ENCODE results near the gene ZNF644. TPM values are rescaled to one million over a fixed set of nuclear protein-coding genes. Genes with fewer than 3 reads are reported as not detected.

Gene ZNF644
- total RNA-seq, 1 donor from 2014 or later, result 26.2 TPM

DNA sequence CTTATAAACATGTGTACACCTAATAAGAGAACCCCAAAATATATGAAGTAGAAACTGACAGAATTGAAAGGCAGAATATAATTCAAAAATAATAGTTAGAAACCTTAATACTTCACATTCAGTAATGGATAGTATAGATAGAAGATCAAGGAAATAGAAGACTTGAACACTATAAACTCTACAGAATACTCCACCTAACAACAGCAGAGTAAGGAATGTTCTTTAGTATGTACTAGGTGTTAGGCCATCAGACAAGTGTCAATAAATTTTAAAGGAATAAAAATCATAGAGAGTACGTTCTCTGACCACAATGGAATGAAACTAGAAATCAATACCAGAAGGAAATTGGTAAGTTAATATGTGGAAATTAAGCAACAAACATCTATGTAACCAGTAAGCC is 16.6 kb downstream of the ZNF644 start:
- DNase-seq (ENCODE audit: low read depth), result no peak
- no peak overlapping the region for H3K4me3 ChIP-seq (ENCODE audit: low read depth, low read length)

DNA sequence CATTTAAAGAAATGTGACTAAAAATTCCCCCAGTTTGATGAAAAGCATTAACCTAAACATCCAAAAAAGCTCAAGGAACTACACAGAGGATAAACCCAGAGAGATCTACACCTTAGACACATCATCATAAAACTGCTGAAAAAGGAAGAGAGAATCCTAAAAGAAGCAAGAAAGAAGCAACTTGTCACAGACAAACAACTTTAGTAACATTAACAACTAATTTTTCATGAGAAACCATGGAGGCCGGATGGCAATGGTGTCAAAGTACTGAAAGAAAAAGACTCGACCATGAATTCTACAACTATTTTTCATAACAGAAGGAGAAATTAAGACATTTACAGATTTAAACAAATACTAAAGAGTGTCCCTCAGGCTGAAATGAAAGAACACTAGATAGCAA is 17.7 kb downstream of the ZNF644 start:
- H3K4me3 ChIP-seq (ENCODE audit: low read depth, low read length), result no peak overlapping the region
- TF ChIP-seq, protein P1, sequence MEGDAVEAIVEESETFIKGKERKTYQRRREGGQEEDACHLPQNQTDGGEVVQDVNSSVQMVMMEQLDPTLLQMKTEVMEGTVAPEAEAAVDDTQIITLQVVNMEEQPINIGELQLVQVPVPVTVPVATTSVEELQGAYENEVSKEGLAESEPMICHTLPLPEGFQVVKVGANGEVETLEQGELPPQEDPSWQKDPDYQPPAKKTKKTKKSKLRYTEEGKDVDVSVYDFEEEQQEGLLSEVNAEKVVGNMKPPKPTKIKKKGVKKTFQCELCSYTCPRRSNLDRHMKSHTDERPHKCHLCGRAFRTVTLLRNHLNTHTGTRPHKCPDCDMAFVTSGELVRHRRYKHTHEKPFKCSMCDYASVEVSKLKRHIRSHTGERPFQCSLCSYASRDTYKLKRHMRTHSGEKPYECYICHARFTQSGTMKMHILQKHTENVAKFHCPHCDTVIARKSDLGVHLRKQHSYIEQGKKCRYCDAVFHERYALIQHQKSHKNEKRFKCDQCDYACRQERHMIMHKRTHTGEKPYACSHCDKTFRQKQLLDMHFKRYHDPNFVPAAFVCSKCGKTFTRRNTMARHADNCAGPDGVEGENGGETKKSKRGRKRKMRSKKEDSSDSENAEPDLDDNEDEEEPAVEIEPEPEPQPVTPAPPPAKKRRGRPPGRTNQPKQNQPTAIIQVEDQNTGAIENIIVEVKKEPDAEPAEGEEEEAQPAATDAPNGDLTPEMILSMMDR (conservative IDR thresholded peaks at IDR 0.05; ENCODE audit: low read depth, low read length), result no peak
- no peak for DNase-seq (ENCODE audit: low read depth)

More for the DNA sequence above, 16.6 kb downstream of the ZNF644 start:
- TF ChIP-seq, protein P1 (conservative IDR thresholded peaks at IDR 0.05; ENCODE audit: low read depth, low read length), result no peak

DNA sequence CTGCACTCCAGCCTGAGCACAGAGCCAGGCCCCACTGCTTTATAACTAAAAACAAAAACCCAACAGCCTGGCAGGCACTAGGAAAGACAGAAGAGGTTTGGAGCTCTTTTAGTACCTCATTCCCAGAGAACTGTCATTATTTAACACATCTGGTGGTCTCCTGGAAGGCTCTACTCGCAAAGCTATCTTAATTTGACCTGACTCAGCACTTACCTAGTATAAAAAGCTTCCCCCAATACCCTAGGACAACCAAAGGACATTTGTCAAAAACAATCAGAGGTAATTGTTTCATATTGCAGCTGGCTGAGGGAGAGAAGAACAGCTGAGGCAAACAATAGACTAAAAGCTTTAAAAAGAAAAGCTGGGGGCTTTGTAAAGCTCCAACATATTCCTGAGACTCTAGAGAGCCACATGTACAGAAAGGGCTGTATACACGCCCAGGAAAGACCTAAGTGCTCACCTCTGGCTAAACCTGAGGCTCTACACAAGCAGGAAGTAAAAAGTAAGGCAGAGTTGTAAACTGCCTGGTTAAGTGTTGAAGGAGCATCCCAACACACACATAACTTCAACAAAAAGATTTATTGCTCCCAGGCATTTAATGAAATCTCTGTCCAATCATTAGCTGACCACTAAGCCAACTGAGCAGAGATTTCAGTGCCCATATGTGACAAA is 25.0 kb downstream of the ZNF644 start:
- DNase-seq (ENCODE audit: low read depth), result no peak
- no peak overlapping the region for H3K4me3 ChIP-seq (ENCODE audit: low read depth, low read length)
- TF ChIP-seq, protein P1 (conservative IDR thresholded peaks at IDR 0.05; ENCODE audit: low read depth, low read length), result no peak

DNA sequence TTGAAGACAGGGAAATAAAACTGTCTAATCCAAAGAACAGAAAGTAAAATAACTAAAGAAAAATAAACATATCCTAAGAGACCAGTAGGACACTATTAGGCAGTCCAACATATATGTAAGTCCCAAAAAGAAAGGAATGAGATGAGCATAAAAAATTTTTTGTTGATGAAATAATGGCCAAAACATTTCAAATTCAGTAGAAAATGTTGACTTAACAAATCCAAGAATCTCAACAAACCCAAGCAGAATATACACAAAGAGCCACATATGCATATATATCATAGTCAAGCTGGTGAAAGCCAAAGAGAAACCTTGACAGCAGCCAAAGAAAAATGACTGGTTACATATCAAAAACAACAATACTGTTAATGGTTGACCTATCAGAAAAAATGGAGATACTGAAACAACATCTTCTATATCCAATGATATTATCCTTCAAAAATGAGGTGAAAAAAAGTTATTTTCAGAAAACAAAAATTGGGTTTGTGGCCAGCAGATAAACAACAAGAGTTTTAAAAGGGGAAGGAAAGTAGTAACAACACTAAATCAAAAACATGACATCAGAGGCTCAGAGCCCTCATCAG is 26.4 kb downstream of the ZNF644 start:
- TF ChIP-seq, protein P1 (conservative IDR thresholded peaks at IDR 0.05; ENCODE audit: low read depth, low read length), result no peak
- no peak overlapping the region for H3K4me3 ChIP-seq (ENCODE audit: low read depth, low read length)
- DNase-seq (ENCODE audit: low read depth), result no peak

DNA sequence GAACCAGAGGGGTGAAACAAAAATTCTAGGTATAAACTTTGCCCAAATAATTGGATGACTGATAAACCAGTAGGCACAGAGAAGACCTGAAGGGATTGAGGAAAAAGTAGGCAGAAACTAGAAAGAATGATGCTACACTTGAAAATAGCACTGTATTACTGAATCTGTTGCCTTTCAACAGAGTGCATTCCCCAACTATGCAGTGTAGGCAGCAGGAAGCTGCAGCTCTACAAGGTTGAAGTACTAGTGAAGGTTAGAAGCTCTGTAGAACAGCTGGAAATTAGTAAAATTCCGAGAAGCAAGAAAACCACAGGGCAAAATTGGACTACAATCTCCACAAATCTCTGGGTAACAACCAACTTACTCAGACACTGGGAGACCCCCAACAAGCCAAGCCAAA is 27.4 kb downstream of the ZNF644 start:
- no peak for DNase-seq (ENCODE audit: low read depth)
- H3K4me3 ChIP-seq (ENCODE audit: low read depth, low read length), result no peak overlapping the region
- TF ChIP-seq, protein P1 (conservative IDR thresholded peaks at IDR 0.05; ENCODE audit: low read depth, low read length), result no peak

DNA sequence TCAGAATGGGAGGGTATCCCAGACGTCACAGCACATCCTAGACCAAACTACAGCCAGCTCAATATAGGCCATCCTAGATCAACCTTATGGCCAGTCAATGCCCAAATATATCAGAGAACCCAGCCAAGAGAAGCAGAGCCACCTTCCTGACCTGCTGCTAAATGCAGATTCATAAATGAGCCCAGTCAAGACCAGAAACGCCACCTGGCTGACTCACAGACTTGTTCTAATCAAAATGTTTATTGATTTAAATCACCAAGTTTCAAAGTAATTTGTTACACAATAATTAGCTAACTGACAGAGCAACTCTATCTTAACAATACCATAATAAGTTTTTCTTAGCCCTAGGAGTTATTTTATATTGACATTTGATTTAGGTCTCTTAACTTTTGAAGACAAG is 28.6 kb downstream of the ZNF644 start:
- TF ChIP-seq, protein P1 (conservative IDR thresholded peaks at IDR 0.05; ENCODE audit: low read depth, low read length), result no peak
- DNase-seq (ENCODE audit: low read depth), result no peak
- H3K4me3 ChIP-seq (ENCODE audit: low read depth, low read length), result no peak overlapping the region

DNA sequence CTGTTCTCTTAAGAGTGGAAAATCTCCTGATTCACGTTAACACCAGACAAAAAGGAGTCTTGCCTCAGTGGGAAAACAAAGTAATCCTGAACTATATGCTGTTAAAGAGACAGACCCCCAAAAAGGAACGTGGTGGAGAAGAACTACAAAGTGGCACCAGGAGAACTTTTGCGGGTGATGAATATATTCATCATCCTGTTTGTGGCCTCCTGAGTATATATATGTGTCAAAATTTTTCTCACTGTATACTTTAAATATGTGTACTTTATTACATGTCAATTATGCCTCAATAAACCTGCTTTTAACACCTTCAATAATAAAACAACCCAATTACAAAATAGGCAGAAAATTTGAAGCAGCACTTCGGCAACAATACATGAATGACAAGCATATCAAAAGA is 31.1 kb downstream of the ZNF644 start:
- H3K4me3 ChIP-seq (ENCODE audit: low read depth, low read length), result no peak overlapping the region
- TF ChIP-seq, protein P1 (conservative IDR thresholded peaks at IDR 0.05; ENCODE audit: low read depth, low read length), result no peak
- DNase-seq (ENCODE audit: low read depth), result no peak

Data from epithelial cell of proximal tubule (primary cell).